Peyer's patch (tissue), 4 donors: ENCODE results near the gene SCLT1. TPM values are rescaled to one million over a fixed set of nuclear protein-coding genes. Genes with fewer than 3 reads are reported as not detected.
A peak's percentile ranks its signal among the peaks of the same experiment; 100 is the strongest.

Experiments used
- DNase-seq, 3 donors: peaks; one replicate each; pipeline ENCODE4 v3.0.0-alpha.2; 2017 to 2019
- H3K27ac ChIP-seq, 4 donors: fragments of 200-600 bp; sonication (generic); one replicate each; pipeline ENCODE4 v1.5.1; 2016 to 2019
- H3K27me3 ChIP-seq, 2 donors: fragments of 200-600 bp; sonication (generic); one replicate each; pipeline ENCODE4 v1.5.1; 2019
- H3K36me3 ChIP-seq, 3 donors: fragments of 200-600 bp; sonication (generic); one replicate each; pipeline ENCODE4 v1.5.1; 2016 to 2019
- H3K4me1 ChIP-seq, 4 donors: fragments of 200-600 bp; sonication (generic); one replicate each; pipeline ENCODE4 v1.5.1; 2016 to 2019
- H3K4me3 ChIP-seq, 4 donors: fragments of 200-600 bp; sonication (generic); 1 replicate in 3 of 4; 2 replicates in 1 of 4; pipeline ENCODE4 v1.5.1; 2016 to 2019; ENCODE audit warnings: mild to moderate bottlenecking in 1 of 4
- H3K9me3 ChIP-seq, 4 donors: fragments of 200-600 bp; sonication (generic); one replicate each; pipeline ENCODE4 v1.5.1; 2016 to 2019; ENCODE audit warnings: mild to moderate bottlenecking in 1 of 4
- POLR2A ChIP-seq, 2 donors: fragments of 450-650 bp; IDR thresholded peaks; one replicate each; pipeline ENCODE4 v1.5.1; 2017; ENCODE audit warnings: antibody characterized with exemption in 2 of 2, mild to moderate bottlenecking in 2 of 2, moderate library complexity in 2 of 2
- total RNA-seq, 4 donors: library from RNA; depleted of rRNA; stranded (reverse); fragments of >200 nt; gene quantifications; one replicate each; pipeline ENCODE4 v1.1.0, GENCODE V29; 2016
- TF ChIP-seq, protein P1 (sequence below), 6 experiments: fragments of 450-650 bp in 4 of 6; fragments of 200-600 bp in 2 of 6; sonication (generic) in 1 of 6; IDR thresholded peaks; one replicate each; pipeline ENCODE4 v1.5.1; 2017 to 2019; ENCODE audit warnings: antibody characterized with exemption in 6 of 6, mild to moderate bottlenecking in 3 of 6, moderate library complexity in 1 of 6

The SCLT1 gene
- total RNA-seq, 4 donors from 2014 or later, result 13.0 to 34.7 (median 18.0) TPM

DNA sequence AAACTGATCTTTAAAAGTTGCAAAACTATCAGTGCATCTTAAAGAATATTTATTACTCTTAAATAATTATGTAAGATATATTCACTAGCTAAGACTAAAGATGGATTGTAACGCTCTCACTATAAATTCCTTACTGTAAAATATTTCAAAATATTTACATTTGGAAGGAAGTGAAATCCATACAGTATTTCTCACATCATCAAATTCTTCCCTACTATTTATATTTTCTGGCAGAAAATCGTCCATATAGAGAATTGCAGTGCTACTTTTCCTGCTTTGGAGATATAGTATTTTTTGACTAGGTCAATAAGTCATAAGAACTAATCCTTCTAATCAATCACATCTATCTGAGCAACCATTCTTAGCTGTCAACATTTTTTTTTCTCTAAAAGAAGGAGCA is 52.9 kb downstream of the SCLT1 start:
- TF ChIP-seq POLR2A (IDR thresholded peaks at IDR 0.05), result no peak
- TF ChIP-seq, protein P1, sequence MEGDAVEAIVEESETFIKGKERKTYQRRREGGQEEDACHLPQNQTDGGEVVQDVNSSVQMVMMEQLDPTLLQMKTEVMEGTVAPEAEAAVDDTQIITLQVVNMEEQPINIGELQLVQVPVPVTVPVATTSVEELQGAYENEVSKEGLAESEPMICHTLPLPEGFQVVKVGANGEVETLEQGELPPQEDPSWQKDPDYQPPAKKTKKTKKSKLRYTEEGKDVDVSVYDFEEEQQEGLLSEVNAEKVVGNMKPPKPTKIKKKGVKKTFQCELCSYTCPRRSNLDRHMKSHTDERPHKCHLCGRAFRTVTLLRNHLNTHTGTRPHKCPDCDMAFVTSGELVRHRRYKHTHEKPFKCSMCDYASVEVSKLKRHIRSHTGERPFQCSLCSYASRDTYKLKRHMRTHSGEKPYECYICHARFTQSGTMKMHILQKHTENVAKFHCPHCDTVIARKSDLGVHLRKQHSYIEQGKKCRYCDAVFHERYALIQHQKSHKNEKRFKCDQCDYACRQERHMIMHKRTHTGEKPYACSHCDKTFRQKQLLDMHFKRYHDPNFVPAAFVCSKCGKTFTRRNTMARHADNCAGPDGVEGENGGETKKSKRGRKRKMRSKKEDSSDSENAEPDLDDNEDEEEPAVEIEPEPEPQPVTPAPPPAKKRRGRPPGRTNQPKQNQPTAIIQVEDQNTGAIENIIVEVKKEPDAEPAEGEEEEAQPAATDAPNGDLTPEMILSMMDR (IDR thresholded peaks at IDR 0.05), result no peak
- Histone ChIP-seq H3K4me1 (no peaks in the 10 kb centered on the region), H3K27me3 (no peaks in the 10 kb centered on the region), H3K36me3 (peaks cover 0 to 5% (median 0%) of the 10 kb centered on the region in 3 donors), H3K27ac (no peak overlapping the region), H3K9me3 (no peaks in the 10 kb centered on the region), H3K4me3 (no peak overlapping the region)
- DNase-seq, result no peak

- no peaks in the 10 kb centered on the region for H3K4me1 ChIP-seq
- peaks cover 0 to 5% (median 0%) of the 10 kb centered on the region in 3 donors for H3K36me3 ChIP-seq
- H3K4me3 ChIP-seq, result no peak overlapping the region
- H3K9me3 ChIP-seq, result no peaks in the 10 kb centered on the region
- no peaks in the 10 kb centered on the region for H3K27me3 ChIP-seq
- DNase-seq, result no peak
- H3K27ac ChIP-seq, result no peak overlapping the region
- TF ChIP-seq, protein P1 (IDR thresholded peaks at IDR 0.05), result no peak
- TF ChIP-seq POLR2A (IDR thresholded peaks at IDR 0.05), result no peak
Observed at GRCh38 chr4:129037093-129037492, 56.2 kb downstream of the SCLT1 start.

DNA sequence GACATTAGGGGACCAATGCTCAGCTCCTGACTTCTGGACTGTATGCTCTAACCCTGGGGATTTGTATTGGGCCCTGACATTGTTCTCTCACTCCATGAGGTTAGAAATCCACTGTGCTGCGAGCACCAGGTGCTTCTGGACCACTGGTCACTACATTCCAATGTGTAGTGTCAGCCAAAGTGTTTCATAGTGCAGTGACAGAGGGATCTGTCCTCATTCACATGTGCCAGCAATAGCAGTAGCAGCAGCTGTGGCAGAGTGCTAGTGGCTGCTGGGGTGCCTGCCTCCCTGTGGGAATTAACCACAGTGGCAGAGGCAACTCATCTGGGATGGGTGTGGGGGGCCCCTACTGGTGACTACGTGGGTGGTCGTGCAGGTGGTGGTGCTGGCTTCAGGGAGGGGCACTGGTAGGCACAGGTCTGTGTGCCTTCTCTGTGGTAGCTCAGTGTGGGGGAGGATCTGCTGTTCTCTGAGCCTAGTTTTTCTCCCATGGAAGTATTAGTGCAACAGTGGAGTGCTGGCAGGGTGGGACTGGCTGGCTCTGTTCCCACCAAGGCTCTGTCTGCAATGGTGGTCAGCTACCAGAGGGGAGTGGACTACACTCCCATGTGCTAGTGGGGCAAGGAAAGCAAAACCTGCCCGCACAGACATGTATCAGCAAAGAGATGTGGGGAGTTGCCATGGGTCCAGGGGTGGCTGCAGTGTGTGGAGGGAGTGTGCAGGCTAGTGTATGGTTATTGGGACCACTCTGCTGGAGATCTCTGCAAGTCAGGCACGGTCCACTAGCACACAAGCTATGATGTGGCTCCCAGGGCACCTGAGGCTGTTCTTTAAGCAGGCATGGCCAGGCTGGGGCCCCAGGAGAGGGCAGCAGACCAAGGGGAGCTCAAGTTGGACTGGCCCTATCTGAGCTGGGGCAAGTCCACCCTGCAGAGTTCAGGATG is 78.5 kb downstream of the SCLT1 start:
- peak in 1 of 3 donors; percentile 18 for DNase-seq
- Histone ChIP-seq H3K4me1 (no peaks in the 10 kb centered on the region), H3K36me3 (no peaks in the 10 kb centered on the region), H3K4me3 (no peak overlapping the region), H3K27ac (no peak overlapping the region), H3K9me3 (no peaks in the 10 kb centered on the region), H3K27me3 (no peaks in the 10 kb centered on the region)
- TF ChIP-seq POLR2A (IDR thresholded peaks at IDR 0.05), result no peak
- TF ChIP-seq, protein P1 (IDR thresholded peaks at IDR 0.05), result no peak

DNA sequence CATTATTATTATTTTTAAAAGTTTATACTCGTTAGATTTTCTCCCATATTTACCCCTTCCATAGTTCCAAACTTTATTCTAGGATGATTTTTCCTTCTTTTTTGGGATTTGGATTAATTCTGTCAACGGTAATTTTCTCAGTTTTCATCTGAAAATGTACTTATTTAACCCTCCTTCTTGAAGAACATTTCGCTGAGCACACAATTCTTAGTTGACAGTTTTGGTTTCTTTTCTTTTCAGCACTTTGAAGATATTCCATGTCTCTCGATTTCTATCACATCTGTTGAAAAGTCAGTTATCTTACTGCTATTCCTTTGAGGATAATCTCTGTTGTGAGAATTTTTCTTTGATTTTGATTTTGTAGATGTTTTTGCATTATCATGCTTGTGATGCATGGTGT is 85.2 kb downstream of the SCLT1 start:
- no peak for TF ChIP-seq POLR2A (IDR thresholded peaks at IDR 0.05)
- TF ChIP-seq, protein P1 (IDR thresholded peaks at IDR 0.05), result no peak
- Histone ChIP-seq H3K9me3 (no peaks in the 10 kb centered on the region), H3K27ac (no peak overlapping the region), H3K4me3 (no peak overlapping the region), H3K4me1 (no peaks in the 10 kb centered on the region), H3K27me3 (no peaks in the 10 kb centered on the region), H3K36me3 (no peaks in the 10 kb centered on the region)
- no peak for DNase-seq

- DNase-seq, result no peak
- no peak overlapping the region for H3K4me3 ChIP-seq
- no peaks in the 10 kb centered on the region for H3K4me1 ChIP-seq
- H3K27me3 ChIP-seq, result no peaks in the 10 kb centered on the region
- H3K27ac ChIP-seq, result no peak overlapping the region
- no peaks in the 10 kb centered on the region for H3K9me3 ChIP-seq
- TF ChIP-seq, protein P1 (IDR thresholded peaks at IDR 0.05), result no peak
- no peak for TF ChIP-seq POLR2A (IDR thresholded peaks at IDR 0.05)
- H3K36me3 ChIP-seq, result no peaks in the 10 kb centered on the region
Observed at GRCh38 chr4:128986908-128987307, 106.4 kb downstream of the SCLT1 start.
